OCI-LY3 (cell line): ENCODE results near the gene CNBD2.

Experiments
- H2AFZ ChIP-seq: fragments of 200-600, 300-600 bp; shearing (Covaris generic); 2 replicates; pipeline ENCODE4 v1.6.0; 2014; ENCODE audit warnings: antibody characterized with exemption, low read depth, low read length
- H3K27ac ChIP-seq: fragments of 200-600, 300-600 bp; sonication (generic); 2 replicates; pipeline ENCODE4 v1.5.1; 2014; ENCODE audit warnings: mild to moderate bottlenecking, low read length, moderate library complexity, mixed read lengths
- H3K27me3 ChIP-seq: fragments of 200-600, 300-600 bp; sonication (generic); 2 replicates; pipeline ENCODE4 v1.6.1; 2014; ENCODE audit warnings: low read depth, low read length, mixed read lengths
- H3K36me3 ChIP-seq: fragments of 200-600, 300-600 bp; sonication (generic); replicated peaks from 2 replicates; pipeline ENCODE3; 2014; ENCODE audit warnings: low read depth, low read length, mixed read lengths
- H3K4me1 ChIP-seq: fragments of 300-600, 200-600 bp; sonication (generic); 2 replicates; pipeline ENCODE4 v1.6.1; 2014; ENCODE audit warnings: low read length, mixed read lengths
- H3K4me2 ChIP-seq: fragments of 200-600, 300-600 bp; sonication (generic); 2 replicates; pipeline ENCODE4 v1.6.1; 2014; ENCODE audit warnings: low read length, mixed read lengths
- H3K4me3 ChIP-seq: fragments of 300-600, 200-600 bp; sonication (generic); 2 replicates; pipeline ENCODE4 v1.5.1; 2014; ENCODE audit warnings: antibody characterized with exemption, mild to moderate bottlenecking, low read length, moderate library complexity
- H3K79me2 ChIP-seq: fragments of 300-600, 200-600 bp; shearing (Covaris generic); 2 replicates; pipeline ENCODE4 v1.6.1; 2014; ENCODE audit warnings: mild to moderate bottlenecking, low read length, mixed read lengths
- H3K9ac ChIP-seq: fragments of 300-600, 200-600 bp; shearing (Covaris generic); 2 replicates; pipeline ENCODE4 v1.6.0; 2014; ENCODE audit warnings: mild to moderate bottlenecking, low read length, moderate library complexity
- H3K9me3 ChIP-seq: fragments of 200-600, 300-600 bp; shearing (Covaris generic); 2 replicates; pipeline ENCODE4 v1.6.1; 2014; ENCODE audit warnings: low read length, mixed read lengths; ENCODE audit not compliant: insufficient read depth
- H4K20me1 ChIP-seq: fragments of 200-600, 300-600 bp; sonication (generic); 2 replicates; pipeline ENCODE4 v1.6.1; 2016; ENCODE audit warnings: low read length, mixed read lengths; ENCODE audit not compliant: insufficient read depth
- CTCF ChIP-seq: fragments of 200-600, 300-600 bp; sonication (generic); IDR thresholded peaks from 2 replicates; pipeline ENCODE4 v1.5.1; 2014; ENCODE audit warnings: antibody characterized with exemption, low read length, low read depth
- EZH2phosphoT487 ChIP-seq: fragments of 200-600 bp; shearing (Covaris generic); IDR thresholded peaks from 2 replicates; pipeline ENCODE4 v1.6.1; 2018; ENCODE audit warnings: antibody characterized with exemption, mixed run types, low read depth

The CNBD2 gene

GRCh38 chr20:36002855-36003254 is 34.5 kb downstream of the CNBD2 start:
- Histone ChIP-seq H3K4me2 (no peak overlapping the region), H3K4me1 (no peaks in the 10 kb centered on the region)
- TF ChIP-seq EZH2phosphoT487 (no peak), CTCF (no peak)

GRCh38 chr20:36004045-36004444 is 35.7 kb downstream of the CNBD2 start:
- no peak overlapping the region for H3K4me3 ChIP-seq
- peaks cover 7% of the 10 kb centered on the region; the same call in 1 of the 2 replicates for H3K27me3 ChIP-seq
- no peak for TF ChIP-seq EZH2phosphoT487
- no peak for TF ChIP-seq CTCF
- H4K20me1 ChIP-seq = no peaks in the 10 kb centered on the region
- H3K79me2 ChIP-seq = no peaks in the 10 kb centered on the region
- H3K36me3 ChIP-seq = no peaks in the 10 kb centered on the region
- H2AFZ ChIP-seq = no peak overlapping the region
- H3K9ac ChIP-seq = no peak overlapping the region
- peaks cover 16% of the 10 kb centered on the region for H3K9me3 ChIP-seq
- no peak overlapping the region for H3K4me2 ChIP-seq
- no peak overlapping the region for H3K27ac ChIP-seq
- H3K4me1 ChIP-seq = no peaks in the 10 kb centered on the region

More at GRCh38 chr20:36002855-36003254, 34.5 kb downstream of the CNBD2 start:
- Histone ChIP-seq H3K27ac (no peak overlapping the region), H3K4me3 (no peak overlapping the region), H2AFZ (no peak overlapping the region), H3K9ac (no peak overlapping the region), H3K36me3 (no peaks in the 10 kb centered on the region), H4K20me1 (no peaks in the 10 kb centered on the region), H3K27me3 (peaks cover 7% of the 10 kb centered on the region; the same call in 1 of the 2 replicates), H3K9me3 (peaks cover 16% of the 10 kb centered on the region), H3K79me2 (no peaks in the 10 kb centered on the region)

- no peak overlapping the region for H3K4me2 ChIP-seq
- no peaks in the 10 kb centered on the region for H3K79me2 ChIP-seq
- no peaks in the 10 kb centered on the region for H4K20me1 ChIP-seq
- H3K4me3 ChIP-seq = no peak overlapping the region
- H3K9ac ChIP-seq = no peak overlapping the region
- peaks cover 2% of the 10 kb centered on the region; the same call in 1 of the 2 replicates for H3K27me3 ChIP-seq
- TF ChIP-seq EZH2phosphoT487 = no peak
- no peak for TF ChIP-seq CTCF
- no peak overlapping the region for H2AFZ ChIP-seq
- peaks cover 6% of the 10 kb centered on the region for H3K9me3 ChIP-seq
- no peaks in the 10 kb centered on the region for H3K4me1 ChIP-seq
- H3K27ac ChIP-seq = no peak overlapping the region
- H3K36me3 ChIP-seq = no peaks in the 10 kb centered on the region
Measured at GRCh38 chr20:36008461-36009035, 40.2 kb downstream of the CNBD2 start.

DNA sequence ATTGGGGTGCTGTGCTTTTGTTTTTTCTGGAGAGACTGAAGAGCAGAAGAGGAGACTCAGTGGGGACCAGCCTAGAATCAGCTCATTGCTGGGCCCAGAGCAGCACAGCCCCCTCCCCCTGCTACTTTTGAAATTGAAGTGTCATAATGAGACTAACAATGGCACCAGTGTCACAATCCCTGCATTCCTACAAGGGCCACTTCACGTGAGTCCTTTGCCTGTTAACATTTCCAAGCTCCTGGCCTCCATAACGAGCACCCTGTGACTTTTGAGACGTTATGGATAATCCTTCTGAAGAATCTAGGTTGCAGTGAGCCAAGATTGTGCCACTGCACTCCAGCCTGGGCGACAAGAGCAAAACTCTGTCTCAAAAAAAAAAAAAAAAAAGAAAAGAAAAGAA is 41.7 kb downstream of the CNBD2 start:
- no peaks in the 10 kb centered on the region for H3K36me3 ChIP-seq
- no peak overlapping the region for H2AFZ ChIP-seq
- H4K20me1 ChIP-seq = no peaks in the 10 kb centered on the region
- H3K79me2 ChIP-seq = no peaks in the 10 kb centered on the region
- H3K4me2 ChIP-seq = no peak overlapping the region
- H3K27ac ChIP-seq = no peak overlapping the region
- no peak overlapping the region for H3K9ac ChIP-seq
- H3K9me3 ChIP-seq = no peaks in the 10 kb centered on the region
- TF ChIP-seq CTCF = no peak
- no peak for TF ChIP-seq EZH2phosphoT487
- no peaks in the 10 kb centered on the region for H3K27me3 ChIP-seq
- H3K4me1 ChIP-seq = no peaks in the 10 kb centered on the region
- H3K4me3 ChIP-seq = no peak overlapping the region
